Keratinocyte (primary cell): ENCODE results near the gene NCK1. TPM values are rescaled to one million over a fixed set of nuclear protein-coding genes. Genes with fewer than 3 reads are reported as not detected.

Experiments used
- DNase-seq: peaks from one replicate; pipeline ENCODE4 v3.0.0-alpha.2; 2011; ENCODE audit warnings: low read depth, missing footprints, low spot score
- FAIRE-seq: peaks from 2 replicates; lab custom pipeline; 2011; peaks lifted over from hg19 to GRCh38; lab: Jason Lieb, UNC
- H2AFZ ChIP-seq: 2 replicates; pipeline ENCODE4 v1.6.0; 2012; ENCODE audit warnings: low read length, control low read depth, inconsistent platforms; ENCODE audit not compliant: control insufficient read depth
- H3K27ac ChIP-seq: 2 replicates; pipeline ENCODE4 v1.5.1; 2011; ENCODE audit warnings: low read length; ENCODE audit not compliant: control insufficient read depth, insufficient read depth
- H3K27me3 ChIP-seq: 3 replicates; pipeline ENCODE4 v1.6.0; 2011; ENCODE audit warnings: low read length; ENCODE audit not compliant: control insufficient read depth, insufficient read depth; ENCODE audit errors: extremely low read depth
- H3K36me3 ChIP-seq, 2 experiments: 2 replicates in 1 of 2; 3 replicates in 1 of 2; pipeline ENCODE4 v1.5.1; 2011; ENCODE audit warnings: low read length in 2 of 2, mild to moderate bottlenecking in 1 of 2; ENCODE audit not compliant: control insufficient read depth in 2 of 2, insufficient read depth in 2 of 2; ENCODE audit errors: extremely low read depth in 1 of 2
- H3K4me1 ChIP-seq: 3 replicates; pipeline ENCODE4 v1.5.1; 2011; ENCODE audit warnings: low read length; ENCODE audit not compliant: control insufficient read depth, insufficient read depth; ENCODE audit errors: extremely low read depth
- H3K4me2 ChIP-seq: 3 replicates; pipeline ENCODE4 v1.6.0; 2011; ENCODE audit warnings: low read depth, low read length; ENCODE audit not compliant: control insufficient read depth, insufficient read depth; ENCODE audit errors: extremely low read depth
- H3K4me3 ChIP-seq, 3 experiments: fragments of 200-600 bp in 1 of 3; sonication (generic) in 1 of 3; 2 replicates in 2 of 3; 3 replicates in 1 of 3; pipeline ENCODE4 v1.5.1; 2011 to 2016; ENCODE audit warnings: low read length in 3 of 3, mild to moderate bottlenecking in 3 of 3, control low read depth in 2 of 3, inconsistent platforms in 1 of 3, low read depth in 1 of 3, mixed read lengths in 1 of 3, mixed run types in 1 of 3, moderate library complexity in 1 of 3; ENCODE audit not compliant: control insufficient read depth in 2 of 3, insufficient read depth in 2 of 3; ENCODE audit errors: extremely low read depth in 1 of 3
- H3K79me2 ChIP-seq: 2 replicates; pipeline ENCODE4 v1.6.0; 2012; ENCODE audit warnings: low read length; ENCODE audit not compliant: control insufficient read depth, insufficient read depth
- H3K9ac ChIP-seq: 3 replicates; pipeline ENCODE4 v1.6.0; 2011; ENCODE audit warnings: low read length; ENCODE audit not compliant: control insufficient read depth, insufficient read depth; ENCODE audit errors: extremely low read depth
- H3K9me1 ChIP-seq: 3 replicates; pipeline ENCODE4 v1.6.0; 2011; ENCODE audit warnings: low read length; ENCODE audit not compliant: control insufficient read depth, insufficient read depth; ENCODE audit errors: extremely low read depth
- H3K9me3 ChIP-seq: 2 replicates; pipeline ENCODE4 v1.5.1; 2012; ENCODE audit warnings: low read depth, low read length; ENCODE audit not compliant: control insufficient read depth
- H4K20me1 ChIP-seq: 3 replicates; pipeline ENCODE4 v1.6.0; 2011; ENCODE audit warnings: low read length; ENCODE audit not compliant: control insufficient read depth, insufficient read depth; ENCODE audit errors: extremely low read depth
- EZH2 ChIP-seq: IDR thresholded peaks from one replicate; pipeline ENCODE4 v1.6.1; 2012; ENCODE audit warnings: inconsistent platforms, mild to moderate bottlenecking, low read length, moderate library complexity
- dilution Hi-C: fragments of 300-500 bp; cut with MboI; formaldehyde crosslinking; loops from one replicate; pipeline ENCODE4 v1.7.0; 2020; ENCODE audit warnings: low sequenced_read_pairs; ENCODE audit not compliant: extremely low pct_ligation_motif_present
- polyA plus RNA-seq, 5 experiments: library from polyadenylated mRNA; depleted of rRNA in 3 of 5; stranded (reverse) in 3 of 5; stranded (forward) in 1 of 5; unstranded in 1 of 5; fragments of >200 nt; gene quantifications; 1 replicate in 1 of 5; 2 replicates in 3 of 5; 3 replicates in 1 of 5; pipeline versions ENCODE4 v1.2.1 to v1.2.3, GENCODE V29; 2011 to 2012; ENCODE audit warnings: missing spikeins in 2 of 5, low read depth in 1 of 5, low replicate concordance in 1 of 5
- TF ChIP-seq, protein P1 (sequence below), 3 experiments: IDR thresholded peaks in 1 of 3; conservative IDR thresholded peaks in 1 of 3; optimal IDR thresholded peaks in 1 of 3; 2 replicates in 2 of 3; 3 replicates in 1 of 3; pipeline versions ENCODE3 to v1.5.1; 2011; ENCODE audit warnings: low read length in 3 of 3, mild to moderate bottlenecking in 3 of 3, moderate library complexity in 2 of 3, control low read depth in 1 of 3, inconsistent platforms in 1 of 3; ENCODE audit not compliant: insufficient read depth in 2 of 3; ENCODE audit errors: extremely low read depth in 1 of 3

The NCK1 gene
- polyA plus RNA-seq, 1 donor (not counting 4 experiments of a cell fraction or from before 2014, with no cell fraction given) = 57.9 TPM

DNA sequence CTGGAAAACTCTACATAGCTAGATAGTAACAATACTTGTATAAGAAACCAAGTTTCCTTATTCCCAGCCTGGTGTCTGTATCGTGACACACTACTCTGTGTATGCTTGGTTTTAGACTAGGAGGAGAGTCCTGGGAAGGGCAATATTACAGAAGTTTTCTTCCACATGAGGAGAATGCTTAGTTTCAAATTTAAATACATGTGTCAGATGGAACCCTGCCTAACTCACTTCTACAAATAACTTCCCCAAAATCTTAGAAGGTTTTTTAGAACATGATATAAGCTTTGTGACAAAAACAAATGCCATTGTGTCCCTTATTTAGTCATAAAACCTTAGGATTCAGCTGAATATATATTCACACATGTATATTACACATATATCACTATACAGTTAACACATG is 88.6 kb downstream of the NCK1 start:
- Histone ChIP-seq H3K9me1 (no peaks in the 10 kb centered on the region), H3K79me2 (peaks cover under 1% of the 10 kb centered on the region), H3K9me3 (no peaks in the 10 kb centered on the region), H3K9ac (no peak overlapping the region), H3K27ac (no peak overlapping the region), H4K20me1 (no peaks in the 10 kb centered on the region), H3K4me1 (peaks cover 29% of the 10 kb centered on the region), H2AFZ (no peak overlapping the region), H3K27me3 (no peaks in the 10 kb centered on the region), H3K4me2 (no peak overlapping the region), H3K4me3 (no peak overlapping the region), H3K36me3 (peaks cover 0 to 5% of the 10 kb centered on the region in 2 experiments)
- DNase-seq = no peak
- no peak for TF ChIP-seq EZH2
- TF ChIP-seq, protein P1, sequence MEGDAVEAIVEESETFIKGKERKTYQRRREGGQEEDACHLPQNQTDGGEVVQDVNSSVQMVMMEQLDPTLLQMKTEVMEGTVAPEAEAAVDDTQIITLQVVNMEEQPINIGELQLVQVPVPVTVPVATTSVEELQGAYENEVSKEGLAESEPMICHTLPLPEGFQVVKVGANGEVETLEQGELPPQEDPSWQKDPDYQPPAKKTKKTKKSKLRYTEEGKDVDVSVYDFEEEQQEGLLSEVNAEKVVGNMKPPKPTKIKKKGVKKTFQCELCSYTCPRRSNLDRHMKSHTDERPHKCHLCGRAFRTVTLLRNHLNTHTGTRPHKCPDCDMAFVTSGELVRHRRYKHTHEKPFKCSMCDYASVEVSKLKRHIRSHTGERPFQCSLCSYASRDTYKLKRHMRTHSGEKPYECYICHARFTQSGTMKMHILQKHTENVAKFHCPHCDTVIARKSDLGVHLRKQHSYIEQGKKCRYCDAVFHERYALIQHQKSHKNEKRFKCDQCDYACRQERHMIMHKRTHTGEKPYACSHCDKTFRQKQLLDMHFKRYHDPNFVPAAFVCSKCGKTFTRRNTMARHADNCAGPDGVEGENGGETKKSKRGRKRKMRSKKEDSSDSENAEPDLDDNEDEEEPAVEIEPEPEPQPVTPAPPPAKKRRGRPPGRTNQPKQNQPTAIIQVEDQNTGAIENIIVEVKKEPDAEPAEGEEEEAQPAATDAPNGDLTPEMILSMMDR (optimal IDR thresholded peaks at IDR 0.05 in 1 of 3, IDR thresholded peaks at IDR 0.05 in 1 of 3, conservative IDR thresholded peaks at IDR 0.05 in 1 of 3; ENCODE audit: extremely low read depth in 1 of 3, insufficient read depth in 2 of 3, low read length in 3 of 3) = no peak
- dilution Hi-C loops = no loop called here
- FAIRE-seq = no peak

DNA sequence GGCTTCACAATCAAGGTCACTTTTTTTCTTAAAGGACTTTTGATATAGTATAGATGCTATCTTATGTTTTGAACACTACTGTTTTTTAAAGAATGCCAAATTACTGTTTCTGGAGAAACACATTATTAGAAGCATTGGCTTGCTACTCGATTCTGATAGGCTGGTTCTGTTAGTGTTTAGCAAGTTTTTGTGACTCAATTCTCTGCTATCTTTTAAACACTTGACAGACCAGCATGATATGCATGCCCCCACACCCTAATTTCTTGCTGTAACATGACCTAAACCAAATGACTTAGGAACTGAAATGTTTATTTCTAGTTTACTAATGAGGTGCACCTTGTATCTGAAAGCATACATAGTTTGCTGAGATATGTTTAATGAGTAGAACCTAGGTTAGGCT is 90.3 kb downstream of the NCK1 start:
- peaks cover 44% of the 10 kb centered on the region for H3K4me1 ChIP-seq
- H4K20me1 ChIP-seq = no peaks in the 10 kb centered on the region
- TF ChIP-seq, protein P1 (optimal IDR thresholded peaks at IDR 0.05 in 1 of 3, IDR thresholded peaks at IDR 0.05 in 1 of 3, conservative IDR thresholded peaks at IDR 0.05 in 1 of 3; ENCODE audit: extremely low read depth in 1 of 3, insufficient read depth in 2 of 3, low read length in 3 of 3) = no peak
- TF ChIP-seq EZH2 = no peak
- DNase-seq = no peak
- no peak overlapping the region for H2AFZ ChIP-seq
- dilution Hi-C loops = no loop called here
- H3K79me2 ChIP-seq = no peaks in the 10 kb centered on the region
- peak overlapping the region in 2 of 3 experiments; percentile 11 to 18 for H3K4me3 ChIP-seq
- peak overlapping the region; percentile 81 for H3K4me2 ChIP-seq
- no peaks in the 10 kb centered on the region for H3K36me3 ChIP-seq
- no peaks in the 10 kb centered on the region for H3K27me3 ChIP-seq
- H3K9me1 ChIP-seq = no peaks in the 10 kb centered on the region
- H3K9ac ChIP-seq = peak overlapping the region; percentile 40
- peak; percentile 98 for FAIRE-seq
- H3K27ac ChIP-seq = peak overlapping the region; percentile 83
- H3K9me3 ChIP-seq = no peaks in the 10 kb centered on the region
